Ishikawa (cell line): ENCODE measurements around the gene GART.

Experiments used
- CEBPB ChIP-seq: IDR thresholded peaks from 2 replicates; pipeline ENCODE4 v1.6.1; 2012
- CREB1 ChIP-seq: IDR thresholded peaks from 2 replicates; pipeline ENCODE4 v1.6.1; 2012; ENCODE audit warnings: low read depth
- EGR1 ChIP-seq: IDR thresholded peaks from 2 replicates; pipeline ENCODE4 v1.6.1; 2012
- EP300 ChIP-seq: IDR thresholded peaks from 2 replicates; pipeline ENCODE4 v1.6.1; 2012; ENCODE audit warnings: borderline replicate concordance
- FOXM1 ChIP-seq: IDR thresholded peaks from 2 replicates; pipeline ENCODE4 v1.6.1; 2012; ENCODE audit warnings: low read depth, borderline replicate concordance
- MAX ChIP-seq: IDR thresholded peaks from 2 replicates; pipeline ENCODE4 v1.6.1; 2012
- NFIC ChIP-seq: IDR thresholded peaks from 2 replicates; pipeline ENCODE4 v1.6.1; 2012
- RAD21 ChIP-seq: IDR thresholded peaks from 2 replicates; pipeline ENCODE4 v1.6.1; 2012; ENCODE audit warnings: low read depth
- REST ChIP-seq: IDR thresholded peaks from 2 replicates; pipeline ENCODE4 v1.6.1; 2012; ENCODE audit warnings: low read depth, mild to moderate bottlenecking
- TAF1 ChIP-seq: IDR thresholded peaks from 2 replicates; pipeline ENCODE4 v1.6.1; 2012; ENCODE audit warnings: low read depth, mild to moderate bottlenecking
- TEAD4 ChIP-seq: IDR thresholded peaks from 2 replicates; pipeline ENCODE4 v1.6.1; 2012
- USF1 ChIP-seq: IDR thresholded peaks from 2 replicates; pipeline ENCODE4 v1.6.1; 2012
- ZBTB7A ChIP-seq: IDR thresholded peaks from 2 replicates; pipeline ENCODE4 v1.6.1; 2012; ENCODE audit warnings: low read depth

GRCh38 chr21:33561373-33561772 lies 19.5 kb upstream of the GART start:
- TF ChIP-seq EGR1 (no peak), REST (no peak), EP300 (no peak), TAF1 (no peak), NFIC (no peak), TEAD4 (no peak), MAX (no peak), FOXM1 (no peak), USF1 (no peak), CEBPB (no peak), CREB1 (no peak), RAD21 (no peak), ZBTB7A (no peak)
